Mesendoderm (in vitro differentiated cells): ENCODE results near the gene AKNA.

Experiments
- DNase-seq: peaks from one replicate; pipeline ENCODE4 v3.0.0; 2013
- H2AK5ac ChIP-seq: 2 replicates; pipeline ENCODE4 v1.6.1; 2013; ENCODE audit warnings: low read length, inconsistent platforms
- H2BK120ac ChIP-seq: 2 replicates; pipeline ENCODE4 v1.6.1; 2013; ENCODE audit warnings: low read depth, mild to moderate bottlenecking, low read length, moderate library complexity, mixed read lengths
- H2BK15ac ChIP-seq: replicated peaks from 2 replicates; pipeline ENCODE4 v1.6.1; 2013; ENCODE audit warnings: low read depth, mild to moderate bottlenecking, moderate library complexity
- H2BK5ac ChIP-seq: 2 replicates; pipeline ENCODE4 v1.6.1; 2013; ENCODE audit warnings: low read length, inconsistent platforms
- H3K18ac ChIP-seq: 2 replicates; pipeline ENCODE4 v1.6.1; 2013; ENCODE audit warnings: mild to moderate bottlenecking, low read length, mixed read lengths
- H3K23ac ChIP-seq: one replicate; pipeline ENCODE4 v1.6.1; 2013; ENCODE audit warnings: low read length
- H3K27ac ChIP-seq: 2 replicates; pipeline ENCODE4 v1.5.1; 2013; ENCODE audit warnings: low read depth, mild to moderate bottlenecking, inconsistent platforms, low read length, moderate library complexity
- H3K27me3 ChIP-seq: 2 replicates; pipeline ENCODE4 v1.6.1; 2013; ENCODE audit warnings: low read length, control low read depth, mild to moderate bottlenecking, inconsistent platforms; ENCODE audit not compliant: insufficient read depth, poor library complexity
- H3K36me3 ChIP-seq: 2 replicates; pipeline ENCODE4 v1.6.1; 2013; ENCODE audit warnings: low read length, inconsistent platforms; ENCODE audit not compliant: control insufficient read depth, insufficient read depth
- H3K4ac ChIP-seq: one replicate; pipeline ENCODE4 v1.6.1; 2013; ENCODE audit warnings: low read depth, mild to moderate bottlenecking, low read length, moderate library complexity
- H3K4me1 ChIP-seq: 2 replicates; pipeline ENCODE4 v1.6.1; 2013; ENCODE audit warnings: low read depth, low read length, inconsistent platforms; ENCODE audit not compliant: control insufficient read depth
- H3K4me2 ChIP-seq: 2 replicates; pipeline ENCODE4 v1.6.1; 2013; ENCODE audit warnings: low read length
- H3K4me3 ChIP-seq: 2 replicates; pipeline ENCODE4 v1.5.1; 2013; ENCODE audit warnings: mild to moderate bottlenecking, low read length
- H3K56ac ChIP-seq: one replicate; pipeline ENCODE4 v1.6.1; 2013; ENCODE audit warnings: low read length
- H3K79me1 ChIP-seq: 2 replicates; pipeline ENCODE4 v1.6.1; 2013; ENCODE audit warnings: low read length, inconsistent platforms
- H3K79me2 ChIP-seq: 2 replicates; pipeline ENCODE4 v1.6.1; 2013; ENCODE audit warnings: mild to moderate bottlenecking, low read length; ENCODE audit not compliant: control insufficient read depth, insufficient read depth
- H3K9ac ChIP-seq: 2 replicates; pipeline ENCODE4 v1.6.1; 2013; ENCODE audit warnings: low read length, inconsistent platforms
- H4K5ac ChIP-seq: one replicate; pipeline ENCODE4 v1.6.1; 2013; ENCODE audit warnings: low read length
- H4K8ac ChIP-seq: one replicate; pipeline ENCODE4 v1.6.1; 2013; ENCODE audit warnings: low read depth, mild to moderate bottlenecking, control low read depth, low read length, moderate library complexity
- WGBS: extraction: QIAGEN DNeasy Blood & Tissue Kit; methylation state at CpG from one replicate; pipeline ENCODE4 v1.1.7; 2013; ENCODE audit warnings: low lambda C conversion rate, missing lambda C conversion rate; ENCODE audit not compliant: insufficient coverage; ENCODE audit errors: extremely low coverage; 5-methylcytosine and 5-hydroxymethylcytosine counted together

AKNA gene

GRCh38 chr9:114427644-114428043 lies 39.9 kb upstream of the AKNA start:
- no peaks in the 10 kb centered on the region for H3K36me3 ChIP-seq
- H2BK5ac ChIP-seq: no peak overlapping the region
- no peak overlapping the region for H3K4me2 ChIP-seq
- no peak overlapping the region for H3K56ac ChIP-seq
- no peak overlapping the region for H3K4me3 ChIP-seq
- H3K9ac ChIP-seq: no peak overlapping the region
- H2BK120ac ChIP-seq: no peak overlapping the region
- H3K79me1 ChIP-seq: no peaks in the 10 kb centered on the region
- H2BK15ac ChIP-seq: no peak overlapping the region
- no peak overlapping the region for H4K5ac ChIP-seq
- H3K4ac ChIP-seq: no peak overlapping the region
- no peak overlapping the region for H2AK5ac ChIP-seq
- no peak overlapping the region for H4K8ac ChIP-seq
- no peaks in the 10 kb centered on the region for H3K79me2 ChIP-seq
- H3K4me1 ChIP-seq: no peaks in the 10 kb centered on the region
- no peak for DNase-seq
- H3K18ac ChIP-seq: no peak overlapping the region
- no CpG with 5 or more reads among the region's 4 CpGs for WGBS
- H3K23ac ChIP-seq: no peak overlapping the region
- no peak overlapping the region for H3K27ac ChIP-seq
- no peaks in the 10 kb centered on the region for H3K27me3 ChIP-seq

- H3K27me3 ChIP-seq: no peaks in the 10 kb centered on the region
- no peaks in the 10 kb centered on the region for H3K36me3 ChIP-seq
- no peak overlapping the region for H2AK5ac ChIP-seq
- H3K79me1 ChIP-seq: no peaks in the 10 kb centered on the region
- no peak overlapping the region for H3K4ac ChIP-seq
- DNase-seq: no peak
- H3K23ac ChIP-seq: no peak overlapping the region
- H3K79me2 ChIP-seq: no peaks in the 10 kb centered on the region
- H3K9ac ChIP-seq: no peak overlapping the region
- H2BK120ac ChIP-seq: no peak overlapping the region
- no peak overlapping the region for H2BK15ac ChIP-seq
- H3K18ac ChIP-seq: no peak overlapping the region
- H3K4me2 ChIP-seq: no peak overlapping the region
- peak overlapping the region; percentile 25 for H3K56ac ChIP-seq
- no peak overlapping the region for H2BK5ac ChIP-seq
- no CpG with 5 or more reads among the region's 18 CpGs for WGBS
- H4K5ac ChIP-seq: no peak overlapping the region
- H3K27ac ChIP-seq: no peak overlapping the region
- H4K8ac ChIP-seq: no peak overlapping the region
- H3K4me3 ChIP-seq: no peak overlapping the region
- H3K4me1 ChIP-seq: no peaks in the 10 kb centered on the region
Observed at GRCh38 chr9:114426046-114426948, 38.5 kb upstream of the AKNA start.

- Histone ChIP-seq H3K9ac (no peak overlapping the region), H3K56ac (no peak overlapping the region), H3K79me2 (no peaks in the 10 kb centered on the region), H3K4me1 (no peaks in the 10 kb centered on the region), H3K4me3 (no peak overlapping the region), H3K23ac (no peak overlapping the region), H3K4ac (no peak overlapping the region), H4K5ac (no peak overlapping the region), H3K18ac (no peak overlapping the region), H3K36me3 (no peaks in the 10 kb centered on the region), H3K27ac (no peak overlapping the region), H2BK5ac (no peak overlapping the region), H2AK5ac (no peak overlapping the region), H4K8ac (no peak overlapping the region), H2BK15ac (no peak overlapping the region), H3K79me1 (no peaks in the 10 kb centered on the region), H3K4me2 (no peak overlapping the region), H3K27me3 (no peaks in the 10 kb centered on the region), H2BK120ac (no peak overlapping the region)
- no CpG with 5 or more reads among the region's 11 CpGs for WGBS
- DNase-seq: no peak
Observed at GRCh38 chr9:114425126-114425525, 37.3 kb upstream of the AKNA start.

GRCh38 chr9:114424126-114424525 lies 36.3 kb upstream of the AKNA start:
- Histone ChIP-seq H4K5ac (no peak overlapping the region), H3K4me3 (no peak overlapping the region), H2AK5ac (no peak overlapping the region), H3K79me2 (no peaks in the 10 kb centered on the region), H3K79me1 (no peaks in the 10 kb centered on the region), H3K4ac (no peak overlapping the region), H3K36me3 (no peaks in the 10 kb centered on the region), H2BK15ac (no peak overlapping the region), H3K23ac (no peak overlapping the region), H2BK120ac (no peak overlapping the region), H3K27ac (no peak overlapping the region), H4K8ac (no peak overlapping the region), H3K9ac (no peak overlapping the region), H3K18ac (no peak overlapping the region), H3K56ac (no peak overlapping the region), H2BK5ac (no peak overlapping the region), H3K4me2 (no peak overlapping the region), H3K4me1 (no peaks in the 10 kb centered on the region), H3K27me3 (no peaks in the 10 kb centered on the region)
- no CpG with 5 or more reads among the region's 12 CpGs for WGBS
- no peak for DNase-seq

GRCh38 chr9:114423181-114423580 lies 35.4 kb upstream of the AKNA start:
- H3K4ac ChIP-seq: no peak overlapping the region
- no peak overlapping the region for H4K8ac ChIP-seq
- H3K27me3 ChIP-seq: no peaks in the 10 kb centered on the region
- no peak overlapping the region for H2BK15ac ChIP-seq
- H4K5ac ChIP-seq: no peak overlapping the region
- H3K4me1 ChIP-seq: no peaks in the 10 kb centered on the region
- H3K23ac ChIP-seq: no peak overlapping the region
- no peak overlapping the region for H3K4me2 ChIP-seq
- no peak overlapping the region for H3K9ac ChIP-seq
- H3K27ac ChIP-seq: no peak overlapping the region
- no peak overlapping the region for H2BK120ac ChIP-seq
- H2AK5ac ChIP-seq: no peak overlapping the region
- H3K4me3 ChIP-seq: no peak overlapping the region
- no peak overlapping the region for H3K18ac ChIP-seq
- no peaks in the 10 kb centered on the region for H3K79me1 ChIP-seq
- H3K56ac ChIP-seq: no peak overlapping the region
- no peak overlapping the region for H2BK5ac ChIP-seq
- H3K79me2 ChIP-seq: no peaks in the 10 kb centered on the region
- no CpG with 5 or more reads among the region's 14 CpGs for WGBS
- H3K36me3 ChIP-seq: no peaks in the 10 kb centered on the region
- DNase-seq: no peak

GRCh38 chr9:114421147-114421546 lies 33.4 kb upstream of the AKNA start:
- WGBS: no CpG with 5 or more reads among the region's 2 CpGs
- no peak overlapping the region for H2BK5ac ChIP-seq
- H3K79me2 ChIP-seq: no peaks in the 10 kb centered on the region
- no peaks in the 10 kb centered on the region for H3K27me3 ChIP-seq
- no peaks in the 10 kb centered on the region for H3K4me1 ChIP-seq
- no peak overlapping the region for H3K4me2 ChIP-seq
- H3K56ac ChIP-seq: no peak overlapping the region
- H3K4me3 ChIP-seq: no peak overlapping the region
- no peaks in the 10 kb centered on the region for H3K36me3 ChIP-seq
- H2AK5ac ChIP-seq: no peak overlapping the region
- no peak overlapping the region for H3K27ac ChIP-seq
- no peak overlapping the region for H3K9ac ChIP-seq
- no peak overlapping the region for H2BK120ac ChIP-seq
- no peak overlapping the region for H2BK15ac ChIP-seq
- H3K23ac ChIP-seq: no peak overlapping the region
- H3K4ac ChIP-seq: no peak overlapping the region
- H3K18ac ChIP-seq: no peak overlapping the region
- no peaks in the 10 kb centered on the region for H3K79me1 ChIP-seq
- H4K8ac ChIP-seq: no peak overlapping the region
- H4K5ac ChIP-seq: no peak overlapping the region
- DNase-seq: no peak
